Measurements from ENCODE around the gene FAM13C.
"Not testable (repeated sequence)": the region's sequence is repeated elsewhere in the genome, so short reads cannot be mapped to it uniquely, and the experiment has no call there.

The FAM13C gene

GRCh38 chr10:59362144-59362958, at the start of gene FAM13C:
FAM13C (minus strand) TSS chr10:59362549; CDS start chr10:59362460, 89 bp downstream.
- DNase-seq, result peak; percentile 31

- no peak for DNase-seq
Observed at GRCh38 chr10:59405235-59405634, 42.9 kb upstream of the FAM13C start.

- DNase-seq, result no peak
Observed at GRCh38 chr10:59400214-59400613, 37.9 kb upstream of the FAM13C start.

- not testable (repeated sequence) for DNase-seq
Observed at GRCh38 chr10:59399329-59399728, 37.0 kb upstream of the FAM13C start.

GRCh38 chr10:59397961-59398360, 35.6 kb upstream of the FAM13C start:
- no peak for DNase-seq

- DNase-seq, result no peak
Observed at GRCh38 chr10:59395984-59396383, 33.6 kb upstream of the FAM13C start.

GRCh38 chr10:59393349-59393748, 31.0 kb upstream of the FAM13C start:
- DNase-seq, result no peak

GRCh38 chr10:59391060-59391459, 28.7 kb upstream of the FAM13C start:
- DNase-seq, result no peak

GRCh38 chr10:59388671-59388976, 26.3 kb upstream of the FAM13C start:
- DNase-seq, result no peak

- peak; percentile 44 for DNase-seq
Observed at GRCh38 chr10:59387951-59388670, 25.8 kb upstream of the FAM13C start.

GRCh38 chr10:59384761-59385160, 22.4 kb upstream of the FAM13C start:
- DNase-seq, result no peak

GRCh38 chr10:59383908-59384307, 21.6 kb upstream of the FAM13C start:
- DNase-seq, result no peak

- no peak for DNase-seq
Observed at GRCh38 chr10:59383436-59383835, 21.1 kb upstream of the FAM13C start.

GRCh38 chr10:59382831-59383295, 20.5 kb upstream of the FAM13C start:
- DNase-seq, result no peak

GRCh38 chr10:59381687-59382086, 19.3 kb upstream of the FAM13C start:
- DNase-seq, result no peak

GRCh38 chr10:59376846-59377245, 14.5 kb upstream of the FAM13C start:
- DNase-seq, result no peak

- DNase-seq, result no peak
Observed at GRCh38 chr10:59375990-59376389, 13.6 kb upstream of the FAM13C start.

GRCh38 chr10:59374916-59375315, 12.6 kb upstream of the FAM13C start:
- DNase-seq, result no peak

GRCh38 chr10:59373071-59373470, 10.7 kb upstream of the FAM13C start:
- no peak for DNase-seq

GRCh38 chr10:59372543-59372942, 10.2 kb upstream of the FAM13C start:
- DNase-seq, result no peak

- DNase-seq, result no peak
Observed at GRCh38 chr10:59366290-59366689, 3.9 kb upstream of the FAM13C start.

- no peak for DNase-seq
Observed at GRCh38 chr10:59363446-59363958, 1.2 kb upstream of the FAM13C start.

- peak; percentile 18 for DNase-seq
Observed at GRCh38 chr10:59362959-59363381, 621 bp upstream of the FAM13C start.

GRCh38 chr10:59361663-59362143, 646 bp downstream of the FAM13C start:
- DNase-seq, result peak; percentile 4

Measured in hematopoietic multipotent progenitor cell treated with erythropoietin and hydrocortisone succinate and interleukin-3 and kit ligand, for 4 days (in vitro differentiated cells).